Peyer's patch (tissue), 4 donors: ENCODE results near the gene LAMA5.

ENCODE experiments used
- POLR2A ChIP-seq, 2 donors: fragments of 450-650 bp; IDR thresholded peaks; one replicate each; pipeline ENCODE4 v1.5.1; 2017; ENCODE audit warnings: antibody characterized with exemption in 2 of 2, mild to moderate bottlenecking in 2 of 2, moderate library complexity in 2 of 2
- TF ChIP-seq, protein P1 (sequence below), 6 experiments: fragments of 450-650 bp in 4 of 6; fragments of 200-600 bp in 2 of 6; sonication (generic) in 1 of 6; IDR thresholded peaks; one replicate each; pipeline ENCODE4 v1.5.1; 2017 to 2019; ENCODE audit warnings: antibody characterized with exemption in 6 of 6, mild to moderate bottlenecking in 3 of 6, moderate library complexity in 1 of 6

DNA sequence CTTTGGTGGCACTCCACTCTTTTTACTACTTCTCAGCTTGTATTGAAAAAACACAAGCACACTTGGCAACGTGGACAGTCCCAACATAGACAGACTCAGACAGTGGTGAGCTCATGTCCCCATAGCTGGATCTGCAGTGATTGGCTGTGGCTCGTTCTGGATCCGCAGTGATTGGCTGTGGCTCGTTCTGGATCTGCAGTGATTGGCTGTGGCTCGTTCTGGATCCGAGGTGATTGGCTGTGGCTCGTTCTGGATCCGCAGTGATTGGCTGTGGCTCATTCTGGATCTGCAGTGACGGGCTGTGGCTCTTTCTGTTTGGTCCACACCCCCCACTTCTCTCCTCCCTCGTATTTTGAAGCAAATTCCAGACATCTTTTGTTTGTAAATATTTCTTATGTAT lies 100.8 kb downstream of the LAMA5 start:
- TF ChIP-seq, protein P1, sequence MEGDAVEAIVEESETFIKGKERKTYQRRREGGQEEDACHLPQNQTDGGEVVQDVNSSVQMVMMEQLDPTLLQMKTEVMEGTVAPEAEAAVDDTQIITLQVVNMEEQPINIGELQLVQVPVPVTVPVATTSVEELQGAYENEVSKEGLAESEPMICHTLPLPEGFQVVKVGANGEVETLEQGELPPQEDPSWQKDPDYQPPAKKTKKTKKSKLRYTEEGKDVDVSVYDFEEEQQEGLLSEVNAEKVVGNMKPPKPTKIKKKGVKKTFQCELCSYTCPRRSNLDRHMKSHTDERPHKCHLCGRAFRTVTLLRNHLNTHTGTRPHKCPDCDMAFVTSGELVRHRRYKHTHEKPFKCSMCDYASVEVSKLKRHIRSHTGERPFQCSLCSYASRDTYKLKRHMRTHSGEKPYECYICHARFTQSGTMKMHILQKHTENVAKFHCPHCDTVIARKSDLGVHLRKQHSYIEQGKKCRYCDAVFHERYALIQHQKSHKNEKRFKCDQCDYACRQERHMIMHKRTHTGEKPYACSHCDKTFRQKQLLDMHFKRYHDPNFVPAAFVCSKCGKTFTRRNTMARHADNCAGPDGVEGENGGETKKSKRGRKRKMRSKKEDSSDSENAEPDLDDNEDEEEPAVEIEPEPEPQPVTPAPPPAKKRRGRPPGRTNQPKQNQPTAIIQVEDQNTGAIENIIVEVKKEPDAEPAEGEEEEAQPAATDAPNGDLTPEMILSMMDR (IDR thresholded peaks at IDR 0.05): no peak
- TF ChIP-seq POLR2A (IDR thresholded peaks at IDR 0.05): no peak
